Retina (tissue), 1 donor: ENCODE data around the gene PLA2G4E.
A peak's percentile ranks its signal among the peaks of the same experiment; 100 is the strongest.

Experiments used
- DNase-seq: peaks from one replicate; pipeline ENCODE4 v3.0.0-alpha.2; 2016

The PLA2G4E gene

DNA sequence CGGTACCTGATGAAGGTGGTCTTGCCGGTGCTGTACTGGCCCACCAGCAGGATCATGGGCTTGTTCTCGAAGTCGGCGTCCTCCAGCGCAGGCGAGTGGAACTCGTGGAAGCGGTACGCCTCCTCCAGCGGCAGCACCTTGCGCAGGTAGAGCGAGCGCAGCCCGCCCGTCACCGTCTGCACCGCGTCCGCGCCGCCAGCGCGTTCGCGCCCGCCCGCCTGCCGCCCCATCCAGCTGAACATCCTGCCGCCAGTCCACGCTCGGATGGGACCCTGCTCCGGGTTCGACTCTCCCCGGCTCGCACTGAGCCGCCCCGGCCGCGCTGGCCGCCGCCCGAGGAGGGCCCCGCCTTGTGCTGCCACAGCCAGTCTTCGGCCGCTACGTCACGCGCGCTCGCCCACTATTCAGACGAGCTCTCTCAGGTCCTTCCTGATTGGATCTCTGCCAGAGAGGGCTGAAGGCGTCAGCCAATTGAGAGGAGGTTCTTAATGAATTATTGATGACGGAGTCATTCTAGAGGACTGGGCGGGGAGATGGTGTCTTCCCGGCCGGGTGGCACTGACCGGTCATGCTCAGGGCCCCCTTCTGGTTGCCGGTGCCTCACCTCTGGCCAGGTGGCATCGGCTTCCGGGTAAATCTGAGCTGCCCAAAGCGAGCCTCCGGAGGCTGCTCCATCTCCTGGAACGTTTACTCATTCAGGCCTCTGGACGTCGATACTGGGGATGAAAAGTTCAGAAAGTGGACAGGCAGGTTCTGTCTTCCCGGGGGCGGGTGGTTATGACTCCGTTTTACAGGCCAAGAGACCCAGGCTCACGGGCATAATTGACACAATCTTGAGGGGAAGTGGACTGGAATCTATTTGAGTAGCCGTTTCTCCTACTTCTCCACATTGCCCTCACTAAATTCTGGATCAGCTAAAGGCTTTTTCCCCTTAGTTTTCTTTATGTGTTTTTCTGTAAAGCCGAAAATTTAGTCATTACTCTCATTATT is 48.3 kb downstream of the PLA2G4E start, which contains the start of gene EHD4:
Gene EHD4 (minus strand): TSS at position 305 of the 990 bp plus-strand sequence. CDS start 63 bp downstream, at position 242.
- DNase-seq, result peak; percentile 94

DNA sequence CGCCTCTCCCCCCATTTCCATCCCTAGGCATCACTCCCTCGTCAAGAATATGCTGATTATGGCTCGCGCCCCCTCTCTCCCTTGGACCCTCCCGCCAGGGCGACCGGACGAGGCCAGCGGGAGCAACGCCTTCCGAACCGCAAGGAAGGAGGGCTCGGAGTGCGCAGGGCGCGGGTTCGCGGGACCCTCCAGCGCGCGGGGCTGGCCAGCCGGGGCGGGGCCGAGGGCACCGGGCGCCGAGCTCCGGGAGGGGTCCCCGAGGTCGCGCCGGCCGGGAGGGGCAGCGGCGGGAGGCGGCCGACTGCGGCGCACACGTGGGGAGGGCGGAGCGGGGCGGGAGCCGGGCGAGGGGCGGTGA is 49.0 kb downstream of the PLA2G4E start:
- DNase-seq, result peak; percentile 56

DNA sequence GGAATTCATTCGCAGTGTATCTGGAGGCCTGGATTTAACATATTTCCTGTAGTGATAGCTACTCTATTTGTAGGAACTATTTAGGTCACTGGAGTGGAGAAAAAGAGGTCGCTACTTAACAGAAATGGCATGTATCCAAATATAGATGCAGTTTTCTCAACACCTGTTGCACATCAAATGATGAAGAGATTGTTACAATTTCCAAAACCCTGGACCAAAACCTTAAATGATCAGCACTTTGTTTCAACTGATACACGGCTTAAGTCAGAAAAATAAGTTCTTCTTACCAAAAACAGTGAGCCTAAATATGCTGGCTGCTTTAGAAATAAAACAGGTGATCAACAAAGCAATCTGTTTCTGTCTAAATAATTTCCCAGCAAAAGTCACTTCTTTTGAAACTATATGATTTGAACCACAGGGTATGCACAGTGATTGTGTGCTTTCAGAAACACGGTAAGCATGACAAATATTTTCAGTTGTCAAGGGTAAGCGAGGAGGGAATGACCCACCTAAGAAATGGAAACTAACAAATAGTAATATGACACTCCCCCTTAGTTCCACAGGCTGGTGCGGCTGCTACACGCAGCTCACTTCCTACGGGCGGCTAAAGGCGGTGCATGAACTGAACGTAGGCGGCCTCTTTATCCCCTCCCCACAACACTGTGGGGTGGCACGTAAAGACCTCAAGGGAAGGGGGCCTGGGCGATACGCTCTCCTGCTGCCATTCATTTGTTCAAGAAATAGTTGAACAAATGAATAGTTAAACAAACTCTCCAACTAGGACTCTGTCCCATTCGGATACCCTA is 49.5 kb downstream of the PLA2G4E start:
- DNase-seq, result no peak

DNA sequence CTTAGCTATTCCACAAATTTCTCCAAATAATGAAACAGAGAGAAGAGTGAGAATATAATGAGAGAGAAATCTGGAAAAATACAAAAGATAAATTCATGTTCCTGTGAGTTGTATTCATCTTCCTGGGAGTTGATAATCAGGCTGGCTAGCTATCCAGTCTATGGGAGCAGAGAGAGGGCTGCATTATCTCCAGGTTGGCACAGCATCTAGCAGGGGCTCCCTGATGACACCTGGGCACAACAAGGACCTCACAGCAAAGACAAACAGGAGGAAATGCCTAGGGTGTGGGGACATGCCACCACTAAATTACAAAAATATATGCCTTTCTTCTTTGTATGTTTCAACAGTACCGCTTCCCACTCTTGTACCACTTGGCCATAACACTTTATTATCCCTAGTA is 50.4 kb downstream of the PLA2G4E start:
- DNase-seq, result no peak

DNA sequence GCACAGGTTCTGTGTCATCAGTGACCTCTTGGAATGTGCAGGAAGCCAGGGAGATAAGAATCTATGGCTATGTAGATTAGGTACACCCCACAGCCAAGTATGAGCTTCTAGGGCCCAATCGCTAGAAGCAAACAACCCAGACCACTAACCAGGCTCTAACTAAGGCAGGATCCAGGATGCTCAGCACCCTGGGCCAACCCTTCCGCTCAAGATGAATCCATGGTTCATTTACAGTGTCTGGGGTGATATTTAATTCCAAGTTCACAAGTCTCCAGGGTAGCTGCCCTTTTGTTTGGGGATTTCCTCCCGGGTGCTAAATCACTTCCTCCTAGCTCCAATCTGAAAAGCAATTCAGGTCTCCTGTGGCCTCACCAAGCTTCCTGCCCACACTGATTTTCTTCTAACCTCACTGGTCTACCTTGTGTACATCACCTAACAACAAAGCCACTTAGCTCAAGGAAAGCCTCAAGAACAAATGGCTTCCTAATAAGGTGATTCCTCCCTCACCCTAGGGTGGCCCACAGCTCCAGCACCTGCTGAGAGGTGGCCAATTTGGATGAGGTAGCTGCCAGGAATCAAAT is 50.9 kb downstream of the PLA2G4E start:
- no peak for DNase-seq

DNA sequence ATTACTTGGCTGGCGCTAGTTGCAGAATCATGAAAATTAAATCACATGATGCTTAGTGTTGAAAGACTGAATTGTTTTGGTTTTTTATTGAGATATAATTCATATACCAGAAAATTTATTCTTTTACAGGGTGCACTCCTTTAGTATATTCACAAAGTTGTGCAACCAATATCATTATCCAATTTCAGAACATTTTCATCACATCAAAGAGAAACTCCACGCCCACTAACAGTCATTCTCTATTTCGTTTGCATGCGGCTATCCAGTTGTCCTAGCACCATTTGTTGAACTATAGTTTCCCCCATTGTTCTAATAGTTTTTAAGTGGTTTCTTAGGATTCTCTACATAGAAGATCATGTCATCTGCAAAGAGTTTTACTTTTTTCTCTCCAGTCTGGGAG is 52.1 kb downstream of the PLA2G4E start:
- DNase-seq, result no peak

DNA sequence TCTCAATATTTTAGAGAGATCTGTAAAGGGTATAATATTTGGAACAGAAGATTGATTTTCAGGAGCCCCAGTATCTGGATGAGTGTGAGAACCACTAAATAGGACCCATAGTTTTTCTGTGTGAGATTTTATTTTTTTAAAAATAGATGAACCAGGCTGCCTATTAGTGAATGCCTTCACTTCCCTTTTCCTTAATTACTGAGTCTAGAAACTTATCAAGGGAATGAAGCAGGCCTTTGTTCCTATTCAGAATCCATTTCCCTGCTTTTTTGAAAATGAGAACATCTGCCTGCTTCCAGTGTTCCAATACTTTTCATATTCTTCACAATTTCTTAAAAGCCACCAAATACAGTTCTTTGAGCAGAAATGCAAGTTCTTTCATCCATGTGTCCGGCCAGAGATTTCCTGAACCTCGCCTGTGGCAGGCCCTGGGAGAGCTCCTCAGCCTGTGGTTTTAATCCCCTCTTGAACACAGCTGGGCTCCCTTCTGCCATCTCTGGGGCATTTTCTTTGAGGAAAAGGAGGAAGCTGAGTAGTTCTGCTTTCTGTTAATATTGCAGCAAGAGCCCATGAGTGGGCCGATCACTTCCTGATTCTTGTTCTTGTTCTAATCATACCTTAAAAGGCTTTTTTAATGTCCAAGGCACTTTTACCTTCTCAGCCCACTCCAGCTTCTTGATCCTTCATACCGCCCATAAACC is 53.2 kb downstream of the PLA2G4E start:
- no peak for DNase-seq

DNA sequence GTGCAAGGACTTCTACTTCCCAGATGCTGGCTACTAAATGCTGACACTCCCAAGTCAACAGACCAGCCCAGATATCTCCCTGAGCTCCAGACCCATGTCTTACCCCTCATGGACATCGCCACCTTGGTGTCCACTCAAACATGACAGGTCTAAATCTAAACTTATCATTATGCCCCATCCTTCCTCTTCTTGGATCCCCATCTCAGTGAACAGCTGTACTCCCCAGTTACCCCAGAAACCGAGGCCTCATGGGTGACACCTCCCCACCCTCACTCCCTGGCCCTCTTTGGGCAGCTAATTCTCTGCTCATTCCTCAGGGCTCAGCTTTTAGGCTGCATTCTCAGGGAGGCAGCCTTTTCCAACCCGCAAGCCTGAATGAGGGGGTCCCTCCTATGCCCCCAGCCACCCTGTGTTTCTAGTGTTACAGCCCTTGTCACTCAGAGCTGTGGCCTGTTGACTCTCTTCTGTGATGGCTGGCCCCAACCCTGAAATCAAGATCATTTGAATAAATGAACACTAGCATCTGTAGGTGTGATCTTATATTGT is 53.8 kb downstream of the PLA2G4E start:
- no peak for DNase-seq

DNA sequence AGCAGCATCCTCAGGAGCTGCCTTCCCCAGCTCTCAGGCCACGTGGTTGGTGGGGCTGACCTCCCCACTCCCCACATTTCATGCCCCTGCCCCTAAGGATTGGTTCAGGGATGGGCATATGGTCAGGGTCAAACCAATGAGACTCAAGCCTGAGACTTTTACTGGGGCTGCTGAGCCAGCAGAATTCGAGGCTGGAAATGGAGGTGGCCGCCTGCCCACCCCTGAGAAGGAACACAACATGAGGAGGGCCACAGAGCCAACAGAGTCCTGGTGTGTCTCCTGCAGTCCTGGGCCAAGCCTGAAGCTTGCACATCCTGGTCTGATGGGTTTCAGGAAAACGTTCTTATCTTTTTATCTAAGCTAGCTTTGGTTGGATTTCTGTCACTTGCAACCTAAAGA is 54.4 kb downstream of the PLA2G4E start:
- DNase-seq, result no peak

DNA sequence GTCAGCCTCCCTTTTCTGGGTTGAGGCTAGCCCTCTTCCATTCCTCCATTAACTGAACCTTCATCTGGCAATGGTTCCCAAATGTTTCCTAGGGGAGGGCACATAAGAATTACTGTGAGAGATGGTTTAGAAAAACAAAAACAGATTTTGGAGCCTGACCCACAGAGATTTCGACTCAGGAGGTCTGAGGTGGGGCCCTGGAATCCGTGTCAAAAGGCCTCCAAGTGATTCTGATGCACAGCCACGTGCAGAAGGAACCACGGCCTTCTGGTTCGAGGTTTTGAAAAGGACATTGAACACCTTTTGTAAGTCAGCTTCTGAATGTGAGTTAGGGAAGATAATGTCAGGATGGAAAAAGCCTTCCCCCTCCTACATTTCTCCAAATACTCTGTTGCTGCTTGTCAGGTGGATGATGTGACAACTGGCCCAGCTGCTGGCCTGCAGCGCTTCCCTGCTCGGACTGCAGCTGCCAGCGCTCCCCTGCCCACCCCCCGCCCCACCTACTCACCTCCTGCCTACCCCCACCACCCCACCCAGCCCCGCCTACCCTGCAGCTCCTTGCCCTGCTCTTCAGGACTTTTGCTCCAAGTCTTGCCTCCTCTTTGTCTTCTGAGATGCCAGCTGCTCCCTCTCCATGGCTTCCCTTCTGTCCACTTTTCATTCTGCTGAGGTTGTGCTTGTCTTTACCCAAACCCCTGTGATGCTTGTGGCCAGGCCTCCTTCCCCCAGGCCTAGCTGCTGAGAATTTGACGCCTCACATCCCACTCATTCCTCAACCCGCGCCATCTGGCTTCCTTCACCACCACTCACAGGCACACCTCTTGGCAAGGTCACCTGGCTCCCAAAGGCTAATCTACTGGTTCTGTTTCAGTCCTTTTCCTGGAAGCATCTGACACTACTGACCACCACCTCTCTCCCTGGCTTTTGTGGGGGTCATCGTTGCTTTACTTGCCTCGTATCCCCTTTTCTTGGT is 55.1 kb downstream of the PLA2G4E start:
- no peak for DNase-seq

DNA sequence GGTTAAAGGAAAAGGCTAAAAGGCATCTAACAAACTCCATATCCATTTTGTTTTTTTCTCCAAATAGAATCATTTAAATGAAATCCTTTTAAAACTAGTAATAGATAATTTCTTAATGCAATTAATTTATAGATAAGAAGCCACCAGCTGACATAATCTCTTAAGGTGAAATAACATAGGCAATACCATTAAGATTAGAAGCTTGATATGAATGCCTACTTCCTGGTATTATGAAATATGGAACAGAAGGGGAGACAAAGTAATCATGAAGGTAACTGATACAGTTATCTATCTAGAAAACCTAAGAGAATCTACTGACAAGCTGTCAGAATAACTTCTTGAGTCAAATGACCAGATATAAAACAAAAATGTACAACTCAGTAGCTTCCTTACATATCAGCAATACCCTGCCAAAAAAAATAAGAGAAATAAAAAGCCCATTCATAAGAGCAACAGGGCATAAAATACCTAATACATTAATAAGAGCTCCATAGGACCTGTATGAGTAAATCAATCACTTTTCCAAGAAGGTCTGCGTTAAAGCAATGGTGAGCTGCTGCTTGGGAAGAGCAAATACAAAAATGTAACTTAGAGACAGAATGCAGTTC is 59.1 kb downstream of the PLA2G4E start:
- DNase-seq, result no peak

DNA sequence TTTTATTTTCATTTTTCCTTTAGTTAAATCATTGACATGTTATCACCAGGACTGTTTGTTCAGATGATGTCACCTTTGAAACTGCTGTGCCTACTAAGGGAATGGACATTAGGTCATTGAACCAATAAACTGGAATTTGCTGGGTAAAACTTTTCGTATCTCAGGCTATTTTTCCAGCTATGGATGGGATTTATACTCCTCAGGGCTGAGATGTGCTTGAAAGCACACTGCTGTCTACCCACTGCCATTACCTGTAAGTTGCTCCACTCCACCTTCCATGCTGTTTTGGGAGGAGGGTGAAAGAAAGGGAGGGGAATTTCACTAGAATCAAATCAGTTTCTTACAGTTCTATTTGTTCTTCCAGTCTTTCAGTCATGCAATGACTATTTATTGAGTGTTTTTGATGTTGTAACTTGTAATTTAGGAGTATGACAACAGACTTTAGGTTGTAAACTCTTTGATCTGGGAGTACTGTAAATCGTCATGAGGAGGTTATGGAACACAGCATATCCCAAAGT is 59.8 kb downstream of the PLA2G4E start:
- DNase-seq, result no peak

DNA sequence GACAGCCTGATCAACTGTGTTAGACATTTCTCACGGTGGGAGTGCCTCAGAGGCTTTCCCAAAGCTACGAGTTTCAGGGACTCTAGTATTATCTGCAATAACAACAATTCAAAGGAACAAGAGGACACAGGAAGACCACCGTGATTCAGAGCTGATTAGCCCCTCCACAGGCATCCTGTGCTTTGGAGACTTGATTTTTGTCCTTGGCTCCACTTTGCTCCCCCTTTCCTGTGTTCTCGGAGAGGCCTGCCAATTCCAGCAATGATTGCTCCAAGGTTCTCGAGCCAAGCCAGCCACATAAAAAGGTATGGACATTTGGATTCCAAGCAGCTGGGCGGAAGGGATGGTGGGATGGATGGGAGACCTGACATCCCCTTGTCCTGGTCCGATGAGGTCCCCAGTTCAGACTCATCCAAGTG is 62.8 kb downstream of the PLA2G4E start:
- no peak for DNase-seq

DNA sequence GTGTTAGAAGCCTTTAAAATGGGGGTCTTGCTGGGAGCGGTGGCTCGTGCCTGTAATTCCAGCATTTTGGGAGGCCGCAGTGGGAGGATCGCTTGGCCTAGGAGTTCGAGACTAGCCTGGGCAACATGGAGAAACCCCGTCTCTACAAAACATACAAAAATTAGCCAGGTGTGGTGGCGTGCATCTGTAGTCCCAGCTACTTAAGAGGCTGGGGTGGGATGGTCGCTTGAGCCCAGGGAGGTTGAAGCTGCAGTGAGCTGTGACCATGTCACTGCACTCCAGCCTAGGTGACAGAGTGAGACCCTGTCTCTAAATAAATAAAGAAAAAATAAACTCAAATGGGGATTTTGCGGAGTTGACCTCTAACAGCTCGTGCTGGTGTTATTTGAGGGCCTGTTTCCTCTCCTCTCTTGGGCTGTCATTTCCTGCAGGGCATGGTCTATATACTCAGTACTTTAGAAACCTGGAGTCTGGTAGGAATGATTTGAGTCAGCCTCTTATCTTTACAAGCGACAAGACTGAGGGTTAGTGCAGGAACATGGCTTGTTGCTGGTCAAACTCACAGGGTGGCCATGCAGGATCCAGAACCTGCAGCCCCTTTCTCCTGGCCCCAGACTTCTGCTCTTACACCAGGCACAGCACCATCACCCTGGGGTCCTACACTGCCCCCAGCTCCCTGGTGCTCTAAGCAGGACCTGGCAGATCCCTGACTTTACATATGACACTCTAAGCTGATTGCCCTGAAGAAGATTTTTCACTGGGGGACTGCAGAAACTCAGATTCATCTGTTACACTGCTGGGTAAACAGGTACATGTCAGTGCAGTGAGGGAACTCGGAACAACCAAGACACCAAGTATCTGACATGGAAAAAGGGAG is 63.6 kb downstream of the PLA2G4E start:
- no peak for DNase-seq

DNA sequence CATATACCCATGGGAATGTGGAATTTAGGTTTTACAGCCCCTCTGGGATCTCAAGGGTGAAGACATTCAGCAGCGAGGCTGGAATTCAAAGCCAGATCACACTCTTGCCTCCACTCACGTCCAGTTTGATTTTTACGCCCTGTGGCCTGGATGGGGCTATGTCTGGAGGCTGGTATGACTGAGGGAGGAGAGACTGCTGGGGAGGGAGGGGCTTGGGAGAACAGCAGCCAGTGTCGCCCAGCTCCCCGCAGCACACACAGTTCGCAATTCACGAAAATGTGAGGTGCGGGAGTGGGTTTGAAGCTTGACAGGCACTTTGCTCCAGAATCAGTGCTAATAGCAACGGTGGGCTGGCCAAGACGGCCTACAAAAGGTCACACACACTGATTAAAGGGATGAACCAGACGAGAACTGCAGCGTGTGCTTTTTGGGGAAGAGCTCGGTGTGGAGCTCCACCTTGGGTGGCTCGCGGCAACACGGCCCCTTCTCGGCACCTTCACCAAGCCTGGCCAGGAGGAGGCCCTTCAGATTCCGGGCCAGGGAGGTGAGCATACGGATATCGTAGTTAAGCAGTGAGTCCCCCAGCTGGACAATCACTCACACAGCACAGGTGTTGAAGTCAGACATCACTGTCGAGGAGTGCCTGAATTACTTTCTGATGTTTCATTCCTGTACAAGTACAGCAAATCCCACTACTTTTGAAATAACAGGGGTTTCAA is 64.9 kb downstream of the PLA2G4E start:
- peak; percentile 46 for DNase-seq

DNA sequence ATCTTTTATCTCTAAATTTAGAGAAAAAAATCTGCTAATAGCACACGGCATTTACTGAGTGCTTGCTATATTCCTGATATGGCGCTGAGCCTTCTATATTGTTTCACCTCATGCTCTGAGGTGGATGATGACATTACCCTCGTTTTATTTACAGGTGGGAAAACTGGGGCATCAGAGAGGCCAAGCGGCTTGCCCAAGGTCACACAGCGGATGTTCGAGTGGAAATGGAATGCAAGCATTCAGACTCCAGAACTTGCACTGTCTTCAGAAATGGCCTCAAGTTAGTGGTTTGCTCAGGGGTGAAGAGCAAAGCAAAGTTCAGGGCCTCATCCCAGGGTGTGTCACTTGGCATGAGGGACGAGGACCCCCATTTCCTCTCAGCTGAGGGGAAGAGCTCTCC is 65.7 kb downstream of the PLA2G4E start:
- DNase-seq, result no peak

DNA sequence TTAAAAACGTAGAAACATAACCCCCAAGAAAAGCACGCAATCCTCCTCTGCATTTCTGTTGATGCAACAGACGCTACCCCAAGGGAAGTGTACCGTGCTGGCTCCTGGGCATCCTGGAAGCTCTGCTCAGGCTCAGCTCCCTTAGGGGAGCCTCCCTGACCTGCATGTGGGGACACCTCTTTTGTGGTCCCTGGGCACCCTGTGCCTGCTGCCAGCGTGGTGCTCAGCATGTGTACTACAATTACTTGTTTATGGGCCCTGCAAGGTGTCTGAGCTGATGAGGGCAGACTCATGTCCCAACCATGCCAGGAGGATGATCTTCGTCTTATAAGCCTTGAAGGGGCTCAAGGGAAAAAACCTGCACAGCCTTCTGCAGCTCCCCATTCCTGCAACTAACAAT is 66.8 kb downstream of the PLA2G4E start:
- DNase-seq, result no peak

DNA sequence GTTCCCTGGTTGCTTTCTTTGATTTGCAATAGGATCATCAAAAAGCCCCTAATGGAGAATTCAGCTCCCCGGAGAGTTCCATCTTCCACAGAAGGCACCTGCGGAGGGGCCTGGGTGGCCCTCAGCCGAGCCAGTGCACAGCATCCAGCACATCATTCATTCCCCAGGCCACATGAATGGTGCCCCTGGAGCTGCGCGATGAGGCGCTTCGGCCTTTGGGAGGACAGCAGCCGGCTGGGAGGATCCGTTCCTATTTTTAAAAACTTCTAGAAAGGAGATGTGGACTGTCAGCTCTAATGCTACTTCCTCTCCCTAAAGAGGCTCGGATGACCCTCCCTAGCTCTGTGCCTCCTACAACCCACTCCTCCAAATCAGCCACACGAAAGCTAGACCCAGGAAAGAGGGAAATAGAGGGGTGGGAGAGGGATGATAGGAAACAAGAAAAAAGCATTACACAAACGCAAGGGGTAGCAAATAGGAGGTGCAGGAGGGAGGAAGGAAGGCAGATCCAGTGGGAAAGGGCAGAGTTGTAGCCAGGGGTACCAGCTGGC is 68.8 kb downstream of the PLA2G4E start:
- no peak for DNase-seq
